Cardiac muscle cell (in vitro differentiated cells and primary cell): Measurements from ENCODE around the gene KIF17. TPM values are rescaled to one million over a fixed set of nuclear protein-coding genes. Genes with fewer than 3 reads are reported as not detected.

Experiments
- DNase-seq, 2 donors: peaks; one replicate each; pipeline versions ENCODE4 v3.0.0 to v3.0.0-alpha.2; 2010 to 2017; ENCODE audit warnings: low read depth in 1 of 2, low spot score in 1 of 2
- H3K27ac ChIP-seq: fragments of 200-600 bp; sonication (generic); 2 replicates; pipeline ENCODE4 v1.5.1; 2016
- H3K27me3 ChIP-seq: fragments of 200-600 bp; sonication (generic); 2 replicates; pipeline ENCODE4 v1.6.0; 2016; ENCODE audit warnings: control low read depth
- H3K36me3 ChIP-seq: fragments of 200-600 bp; sonication (generic); 2 replicates; pipeline ENCODE4 v1.5.1; 2016; ENCODE audit warnings: control low read depth
- H3K4me1 ChIP-seq: fragments of 200-600 bp; sonication (generic); 2 replicates; pipeline ENCODE4 v1.8.1; 2017; ENCODE audit warnings: low read depth, mild to moderate bottlenecking, mixed run types
- H3K4me3 ChIP-seq: fragments of 200-600 bp; sonication (generic); 2 replicates; pipeline ENCODE4 v1.5.1; 2016; ENCODE audit warnings: mild to moderate bottlenecking
- H3K9me3 ChIP-seq: fragments of 200-600 bp; sonication (generic); 2 replicates; pipeline ENCODE4 v1.5.1; 2017; ENCODE audit warnings: low read depth, mild to moderate bottlenecking, control low read depth
- polyA plus RNA-seq: library from polyadenylated mRNA; unstranded; fragments of >200 nt; fragmentation: Nextera tagmentation; extraction: Ambion mirVana; gene quantifications from 2 replicates; pipeline ENCODE4 v1.2.1, GENCODE V29; 2016
- total RNA-seq: library from RNA; depleted of rRNA; stranded (reverse); fragments of >200 nt; gene quantifications from 2 replicates; pipeline ENCODE4 v1.2.3, GENCODE V29; 2016
- TF ChIP-seq, protein P1 (sequence below): IDR thresholded peaks from 2 replicates; pipeline ENCODE4 v1.5.1; 2012; ENCODE audit warnings: low read depth, mild to moderate bottlenecking, low read length

KIF17 gene
- total and polyA plus RNA-seq, 2 experiments from 2014 or later = 1.1 to 15.0 TPM

- Histone ChIP-seq H3K9me3 (no peaks in the 10 kb centered on the region), H3K27ac (no peak overlapping the region), H3K4me3 (no peak overlapping the region), H3K27me3 (no peaks in the 10 kb centered on the region), H3K36me3 (no peaks in the 10 kb centered on the region), H3K4me1 (peaks cover 3% of the 10 kb centered on the region)
- TF ChIP-seq, protein P1, sequence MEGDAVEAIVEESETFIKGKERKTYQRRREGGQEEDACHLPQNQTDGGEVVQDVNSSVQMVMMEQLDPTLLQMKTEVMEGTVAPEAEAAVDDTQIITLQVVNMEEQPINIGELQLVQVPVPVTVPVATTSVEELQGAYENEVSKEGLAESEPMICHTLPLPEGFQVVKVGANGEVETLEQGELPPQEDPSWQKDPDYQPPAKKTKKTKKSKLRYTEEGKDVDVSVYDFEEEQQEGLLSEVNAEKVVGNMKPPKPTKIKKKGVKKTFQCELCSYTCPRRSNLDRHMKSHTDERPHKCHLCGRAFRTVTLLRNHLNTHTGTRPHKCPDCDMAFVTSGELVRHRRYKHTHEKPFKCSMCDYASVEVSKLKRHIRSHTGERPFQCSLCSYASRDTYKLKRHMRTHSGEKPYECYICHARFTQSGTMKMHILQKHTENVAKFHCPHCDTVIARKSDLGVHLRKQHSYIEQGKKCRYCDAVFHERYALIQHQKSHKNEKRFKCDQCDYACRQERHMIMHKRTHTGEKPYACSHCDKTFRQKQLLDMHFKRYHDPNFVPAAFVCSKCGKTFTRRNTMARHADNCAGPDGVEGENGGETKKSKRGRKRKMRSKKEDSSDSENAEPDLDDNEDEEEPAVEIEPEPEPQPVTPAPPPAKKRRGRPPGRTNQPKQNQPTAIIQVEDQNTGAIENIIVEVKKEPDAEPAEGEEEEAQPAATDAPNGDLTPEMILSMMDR = no peak
- DNase-seq = no peak
These were observed 51.7 kb downstream of the KIF17 start for GRCh38 chr1:20666146-20666545.

- H3K27ac ChIP-seq = no peak overlapping the region
- no peak overlapping the region for H3K4me3 ChIP-seq
- H3K9me3 ChIP-seq = no peaks in the 10 kb centered on the region
- H3K4me1 ChIP-seq = peaks cover 3% of the 10 kb centered on the region
- H3K27me3 ChIP-seq = no peaks in the 10 kb centered on the region
- H3K36me3 ChIP-seq = no peaks in the 10 kb centered on the region
- DNase-seq = no peak
- TF ChIP-seq, protein P1 = no peak
These were observed 52.1 kb downstream of the KIF17 start for GRCh38 chr1:20665726-20666125.

DNA sequence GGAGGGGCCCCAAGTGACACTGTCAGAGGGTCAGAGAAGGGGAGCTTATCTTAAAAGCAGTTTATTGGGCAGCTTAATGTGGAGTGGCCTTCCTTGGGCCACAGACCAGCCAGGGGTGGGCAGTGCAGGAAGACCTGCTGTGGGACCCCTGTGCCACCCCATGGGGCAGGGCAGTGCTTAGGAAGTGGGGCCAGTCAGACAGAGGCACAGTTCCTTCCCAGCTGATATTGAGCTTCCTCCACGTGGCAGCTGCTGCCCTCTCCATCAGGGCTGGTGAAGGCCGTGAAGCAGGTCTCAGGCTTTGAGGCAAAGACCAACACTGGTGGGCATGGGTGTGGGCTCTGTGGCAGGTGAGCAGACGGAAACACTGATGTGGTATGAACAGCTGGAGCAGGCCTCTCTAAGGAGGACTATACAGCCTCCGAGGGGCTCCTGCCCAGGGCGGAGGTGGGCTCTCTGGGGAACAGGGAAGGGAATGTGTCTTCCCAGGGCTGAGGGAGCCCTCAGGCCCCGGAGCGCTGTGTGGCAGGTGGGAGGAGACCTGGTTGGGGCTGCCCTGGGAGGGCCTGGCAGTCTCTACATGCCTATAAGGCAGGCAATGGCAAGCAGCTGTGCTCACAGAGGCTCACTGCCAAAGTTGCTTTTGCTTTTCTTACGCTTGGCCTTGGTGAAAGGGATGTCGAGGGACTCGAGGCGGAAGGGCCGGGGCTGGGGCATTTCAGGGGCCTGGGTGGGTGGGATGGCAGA lies 53.7 kb downstream of the KIF17 start:
- H3K4me3 ChIP-seq = no peak overlapping the region
- H3K36me3 ChIP-seq = no peaks in the 10 kb centered on the region
- TF ChIP-seq, protein P1 = no peak
- no peaks in the 10 kb centered on the region for H3K27me3 ChIP-seq
- DNase-seq = no peak
- peaks cover 13% of the 10 kb centered on the region for H3K4me1 ChIP-seq
- no peaks in the 10 kb centered on the region for H3K9me3 ChIP-seq
- H3K27ac ChIP-seq = no peak overlapping the region

DNA sequence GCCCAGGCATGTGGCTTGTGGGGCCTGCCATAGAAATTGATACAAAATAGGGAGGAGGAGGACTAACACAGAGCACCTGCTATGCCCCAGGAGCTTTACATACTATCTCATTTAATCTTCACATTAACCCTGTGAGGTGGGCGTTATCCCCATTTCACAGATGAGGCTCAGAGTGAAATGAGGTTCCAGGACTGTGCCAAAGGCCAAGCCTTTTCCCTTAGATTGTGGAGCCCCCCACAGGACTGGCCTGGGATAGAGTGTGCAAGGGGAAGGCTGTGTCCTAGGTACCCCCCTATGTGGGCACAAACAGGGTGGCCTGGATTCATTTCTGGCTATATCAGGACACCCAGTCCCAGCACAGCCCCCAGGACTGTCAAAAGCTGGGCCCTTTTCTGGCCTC lies 54.4 kb downstream of the KIF17 start:
- H3K27me3 ChIP-seq = no peaks in the 10 kb centered on the region
- no peak overlapping the region for H3K4me3 ChIP-seq
- H3K4me1 ChIP-seq = peaks cover 13% of the 10 kb centered on the region
- H3K36me3 ChIP-seq = no peaks in the 10 kb centered on the region
- no peak overlapping the region for H3K27ac ChIP-seq
- H3K9me3 ChIP-seq = no peaks in the 10 kb centered on the region
- TF ChIP-seq, protein P1 = no peak
- no peak for DNase-seq

- Histone ChIP-seq H3K36me3 (peaks cover 8% of the 10 kb centered on the region), H3K27ac (peak overlapping the region; percentile 89), H3K9me3 (no peaks in the 10 kb centered on the region), H3K4me1 (peaks cover 13% of the 10 kb centered on the region), H3K27me3 (no peaks in the 10 kb centered on the region), H3K4me3 (peak overlapping the region; percentile 83)
- no peak for DNase-seq
- TF ChIP-seq, protein P1 = no peak
These were observed 55.7 kb downstream of the KIF17 start for GRCh38 chr1:20662110-20662475.
